ENCODE measurements around the gene REG4. TPM values are rescaled to one million over a fixed set of nuclear protein-coding genes. Genes with fewer than 3 reads are reported as not detected.
"Not testable (repeated sequence)": the region's sequence is repeated elsewhere in the genome, so short reads cannot be mapped to it uniquely, and the experiment has no call there.

The REG4 gene
- total RNA-seq: not detected in 2 replicates

GRCh38 chr1:119811387-119811786 lies at the start of gene REG4:
REG4 (minus strand) TSS chr1:119811460; CDS start chr1:119808769, 2,691 bp downstream.
- no peak for DNase-seq (ENCODE audit: low read depth, low spot score)

- peak; percentile 67 for DNase-seq (ENCODE audit: low read depth, low spot score)
Observed at GRCh38 chr1:119859647-119860046, 48.4 kb upstream of the REG4 start.

GRCh38 chr1:119858556-119859214 lies 47.4 kb upstream of the REG4 start:
- DNase-seq (ENCODE audit: low read depth, low spot score): not testable (repeated sequence)

- DNase-seq (ENCODE audit: low read depth, low spot score): no peak
Observed at GRCh38 chr1:119858126-119858525, 46.9 kb upstream of the REG4 start.

- no peak for DNase-seq (ENCODE audit: low read depth, low spot score)
Observed at GRCh38 chr1:119853155-119853554, 41.9 kb upstream of the REG4 start.

- not testable (repeated sequence) for DNase-seq (ENCODE audit: low read depth, low spot score)
Observed at GRCh38 chr1:119844206-119844605, 32.9 kb upstream of the REG4 start.

GRCh38 chr1:119841306-119841705 lies 30.0 kb upstream of the REG4 start:
- no peak for DNase-seq (ENCODE audit: low read depth, low spot score)

- no peak for DNase-seq (ENCODE audit: low read depth, low spot score)
Observed at GRCh38 chr1:119840745-119841144, 29.5 kb upstream of the REG4 start.

GRCh38 chr1:119838236-119838635 lies 27.0 kb upstream of the REG4 start:
- DNase-seq (ENCODE audit: low read depth, low spot score): no peak

GRCh38 chr1:119834990-119835389 lies 23.7 kb upstream of the REG4 start:
- no peak for DNase-seq (ENCODE audit: low read depth, low spot score)

- no peak for DNase-seq (ENCODE audit: low read depth, low spot score)
Observed at GRCh38 chr1:119831027-119831426, 19.8 kb upstream of the REG4 start.

GRCh38 chr1:119829625-119830024 lies 18.4 kb upstream of the REG4 start:
- no peak for DNase-seq (ENCODE audit: low read depth, low spot score)

GRCh38 chr1:119829006-119829405 lies 17.7 kb upstream of the REG4 start:
- DNase-seq (ENCODE audit: low read depth, low spot score): not testable (repeated sequence)

GRCh38 chr1:119828266-119828665 lies 17.0 kb upstream of the REG4 start:
- no peak for DNase-seq (ENCODE audit: low read depth, low spot score)

GRCh38 chr1:119827010-119827409 lies 15.8 kb upstream of the REG4 start:
- no peak for DNase-seq (ENCODE audit: low read depth, low spot score)

GRCh38 chr1:119822406-119822805 lies 11.1 kb upstream of the REG4 start:
- DNase-seq (ENCODE audit: low read depth, low spot score): no peak

GRCh38 chr1:119818181-119818580 lies 6.9 kb upstream of the REG4 start:
- DNase-seq (ENCODE audit: low read depth, low spot score): no peak

- DNase-seq (ENCODE audit: low read depth, low spot score): no peak
Observed at GRCh38 chr1:119816407-119816806, 5.1 kb upstream of the REG4 start.

GRCh38 chr1:119815928-119816327 lies 4.7 kb upstream of the REG4 start:
- no peak for DNase-seq (ENCODE audit: low read depth, low spot score)

- no peak for DNase-seq (ENCODE audit: low read depth, low spot score)
Observed at GRCh38 chr1:119815361-119815760, 4.1 kb upstream of the REG4 start.

GRCh38 chr1:119814288-119814687 lies 3.0 kb upstream of the REG4 start:
- no peak for DNase-seq (ENCODE audit: low read depth, low spot score)

- no peak for DNase-seq (ENCODE audit: low read depth, low spot score)
Observed at GRCh38 chr1:119811985-119812557, 811 bp upstream of the REG4 start.

- peak; percentile 27 for DNase-seq (ENCODE audit: low read depth, low spot score)
Observed at GRCh38 chr1:119808972-119809550, 2.2 kb downstream of the REG4 start.
